SU-DHL-6 (cell line): ENCODE data around the gene ITPRIPL2.

Experiments used
- EZH2phosphoT487 ChIP-seq: fragments of 200-600 bp; sonication (generic), shearing (Covaris generic); conservative IDR thresholded peaks from 2 replicates; pipeline ENCODE4 v1.6.1; 2018; ENCODE audit warnings: mild to moderate bottlenecking, antibody characterized with exemption, low read length, moderate library complexity, mixed read lengths
- TF ChIP-seq, protein P1 (sequence below): fragments of 200-600 bp; sonication (generic); IDR thresholded peaks from one replicate; pipeline ENCODE4 v1.5.1; 2017; ENCODE audit warnings: antibody characterized with exemption, mild to moderate bottlenecking, low read length, moderate library complexity; ENCODE audit not compliant: insufficient read depth, poor library complexity, severe bottlenecking

DNA sequence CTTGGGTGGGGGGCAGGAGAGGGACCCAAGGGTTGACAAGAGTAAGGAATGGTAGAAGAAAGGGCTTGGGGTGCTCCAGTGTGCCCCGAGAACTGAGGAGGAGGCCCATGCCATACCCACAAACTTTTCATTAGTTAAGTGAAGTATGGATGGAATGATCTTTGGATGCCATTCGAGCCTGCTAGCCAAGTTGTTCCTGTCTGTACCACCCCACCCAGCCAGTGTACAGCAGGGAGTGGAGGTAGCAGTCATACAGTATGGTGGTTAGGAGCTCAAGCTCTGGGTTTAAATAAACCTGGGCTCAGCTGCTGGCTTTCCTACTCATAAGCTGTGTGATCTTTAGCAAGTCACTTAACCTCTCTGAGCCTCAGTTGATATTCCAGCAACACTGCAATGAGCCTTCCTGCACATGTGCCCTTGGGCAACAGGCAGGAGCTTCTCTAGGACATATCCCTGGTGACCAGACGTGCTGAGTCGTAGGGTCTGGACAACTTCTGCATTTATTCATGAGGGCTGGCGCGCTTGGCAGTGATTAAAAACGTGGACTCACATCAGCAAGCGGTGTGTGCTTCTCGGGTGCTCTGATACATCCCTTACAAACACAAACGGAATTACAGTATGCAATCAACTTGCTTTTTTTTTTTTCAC, 22.9 kb downstream of the ITPRIPL2 start:
- TF ChIP-seq, protein P1, sequence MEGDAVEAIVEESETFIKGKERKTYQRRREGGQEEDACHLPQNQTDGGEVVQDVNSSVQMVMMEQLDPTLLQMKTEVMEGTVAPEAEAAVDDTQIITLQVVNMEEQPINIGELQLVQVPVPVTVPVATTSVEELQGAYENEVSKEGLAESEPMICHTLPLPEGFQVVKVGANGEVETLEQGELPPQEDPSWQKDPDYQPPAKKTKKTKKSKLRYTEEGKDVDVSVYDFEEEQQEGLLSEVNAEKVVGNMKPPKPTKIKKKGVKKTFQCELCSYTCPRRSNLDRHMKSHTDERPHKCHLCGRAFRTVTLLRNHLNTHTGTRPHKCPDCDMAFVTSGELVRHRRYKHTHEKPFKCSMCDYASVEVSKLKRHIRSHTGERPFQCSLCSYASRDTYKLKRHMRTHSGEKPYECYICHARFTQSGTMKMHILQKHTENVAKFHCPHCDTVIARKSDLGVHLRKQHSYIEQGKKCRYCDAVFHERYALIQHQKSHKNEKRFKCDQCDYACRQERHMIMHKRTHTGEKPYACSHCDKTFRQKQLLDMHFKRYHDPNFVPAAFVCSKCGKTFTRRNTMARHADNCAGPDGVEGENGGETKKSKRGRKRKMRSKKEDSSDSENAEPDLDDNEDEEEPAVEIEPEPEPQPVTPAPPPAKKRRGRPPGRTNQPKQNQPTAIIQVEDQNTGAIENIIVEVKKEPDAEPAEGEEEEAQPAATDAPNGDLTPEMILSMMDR, result no peak
- no peak for TF ChIP-seq EZH2phosphoT487
